GM08714 (cell line): ENCODE data around the gene FCER2.

Experiments
- H3K4me3 ChIP-seq: fragments of 200-500 bp; sonication (Bioruptor generic); 2 replicates; pipeline ENCODE4 v1.5.1; 2014; ENCODE audit warnings: mild to moderate bottlenecking, low read length, inconsistent platforms
- ZNF274 ChIP-seq: IDR thresholded peaks from 2 replicates; pipeline ENCODE4 v1.6.1; 2012; ENCODE audit warnings: mild to moderate bottlenecking, low read depth, low read length

FCER2 gene

GRCh38 chr19:7725791-7726190 lies 23.9 kb upstream of the FCER2 start:
- no peak for TF ChIP-seq ZNF274

GRCh38 chr19:7722231-7722651 lies 20.3 kb upstream of the FCER2 start:
- H3K4me3 ChIP-seq: no peak overlapping the region
- no peak for TF ChIP-seq ZNF274

More at GRCh38 chr19:7725791-7726190, 23.9 kb upstream of the FCER2 start:
- H3K4me3 ChIP-seq: no peak overlapping the region

GRCh38 chr19:7720351-7720750 lies 18.4 kb upstream of the FCER2 start:
- H3K4me3 ChIP-seq: no peak overlapping the region
- TF ChIP-seq ZNF274: no peak

GRCh38 chr19:7718668-7719067 lies 16.7 kb upstream of the FCER2 start:
- H3K4me3 ChIP-seq: no peak overlapping the region
- TF ChIP-seq ZNF274: no peak

GRCh38 chr19:7716762-7717161 lies 14.8 kb upstream of the FCER2 start:
- no peak for TF ChIP-seq ZNF274
- no peak overlapping the region for H3K4me3 ChIP-seq

GRCh38 chr19:7715671-7716070 lies 13.7 kb upstream of the FCER2 start:
- H3K4me3 ChIP-seq: no peak overlapping the region
- no peak for TF ChIP-seq ZNF274

- H3K4me3 ChIP-seq: no peak overlapping the region
- no peak for TF ChIP-seq ZNF274
Measured at GRCh38 chr19:7710616-7711015, 8.7 kb upstream of the FCER2 start.

- no peak for TF ChIP-seq ZNF274
- H3K4me3 ChIP-seq: no peak overlapping the region
Measured at GRCh38 chr19:7709932-7710460, 8.1 kb upstream of the FCER2 start.

GRCh38 chr19:7706955-7707456 lies 5.1 kb upstream of the FCER2 start:
- no peak overlapping the region for H3K4me3 ChIP-seq
- TF ChIP-seq ZNF274: no peak

- no peak overlapping the region; the same call in 1 of the 2 replicates for H3K4me3 ChIP-seq
- TF ChIP-seq ZNF274: no peak
Measured at GRCh38 chr19:7706188-7706954, 4.4 kb upstream of the FCER2 start.

- H3K4me3 ChIP-seq: no peak overlapping the region; the same call in 1 of the 2 replicates
- TF ChIP-seq ZNF274: no peak
Measured at GRCh38 chr19:7705387-7706187, 3.7 kb upstream of the FCER2 start.

GRCh38 chr19:7704280-7705060 lies 2.5 kb upstream of the FCER2 start:
- H3K4me3 ChIP-seq: no peak overlapping the region
- TF ChIP-seq ZNF274: no peak

- no peak overlapping the region for H3K4me3 ChIP-seq
- no peak for TF ChIP-seq ZNF274
Measured at GRCh38 chr19:7703332-7703731, 1.4 kb upstream of the FCER2 start.

- no peak for TF ChIP-seq ZNF274
Measured at GRCh38 chr19:7701049-7701653, 780 bp downstream of the FCER2 start.

More at GRCh38 chr19:7701049-7701653, 780 bp downstream of the FCER2 start:
- peak overlapping the region; percentile 53; the same call in 1 of the 2 replicates for H3K4me3 ChIP-seq
